OCI-LY7 (cell line): ENCODE measurements around the gene SLC1A7. TPM values are rescaled to one million over a fixed set of nuclear protein-coding genes. Genes with fewer than 3 reads are reported as not detected.

Source experiments
- BruUV-seq: library from RNA; stranded (reverse); fragments of 400-500 nt; replicated peaks from 2 replicates; lab custom pipeline; 2021; lab: Mats Ljungman, UMichigan
- CTCF ChIA-PET: fragments of 300-600 bp; sonication (Branson Sonifier 250); formaldehyde crosslinking; loops from one replicate; lab custom pipeline; 2022; ENCODE audit warnings: antibody characterized with exemption; ENCODE audit not compliant: unreplicated experiment; lab: Charles Lee
- POLR2A ChIA-PET: fragments of 300-600 bp; sonication (Branson Sonifier 250); formaldehyde crosslinking; loops from one replicate; lab custom pipeline; 2022; ENCODE audit warnings: antibody characterized with exemption; lab: Charles Lee
- DNase-seq: peaks from one replicate; pipeline ENCODE4 v3.0.0-alpha.2; 2015; ENCODE audit warnings: low spot score
- H2AFZ ChIP-seq: fragments of 200-600 bp; sonication (generic), shearing (Covaris generic); 2 replicates; pipeline ENCODE4 v1.6.1; 2014; ENCODE audit warnings: mild to moderate bottlenecking, antibody characterized with exemption, low read length, moderate library complexity
- H3K27ac ChIP-seq: fragments of 200-600 bp; sonication (generic); 2 replicates; pipeline ENCODE4 v1.5.1; 2014; ENCODE audit warnings: mixed run types, low read depth, mild to moderate bottlenecking, moderate library complexity, low read length, inconsistent platforms; ENCODE audit not compliant: poor library complexity, severe bottlenecking
- H3K36me3 ChIP-seq: fragments of 200-600 bp; sonication (generic); 2 replicates; pipeline ENCODE4 v1.6.1; 2014; ENCODE audit warnings: mild to moderate bottlenecking, antibody characterized with exemption, low read length, moderate library complexity, mixed read lengths; ENCODE audit not compliant: insufficient read depth
- H3K4me1 ChIP-seq: fragments of 200-600 bp; sonication (generic); 2 replicates; pipeline ENCODE4 v1.5.1; 2014; ENCODE audit warnings: mild to moderate bottlenecking, low read length; ENCODE audit not compliant: insufficient read depth, poor library complexity, severe bottlenecking
- H3K4me2 ChIP-seq: fragments of 200-600 bp; sonication (generic); 2 replicates; pipeline ENCODE4 v1.6.1; 2014; ENCODE audit warnings: mild to moderate bottlenecking, low read length
- H3K4me3 ChIP-seq: fragments of 200-600 bp; sonication (generic); 2 replicates; pipeline ENCODE4 v1.5.1; 2014; ENCODE audit warnings: mild to moderate bottlenecking, low read depth, low read length; ENCODE audit not compliant: poor library complexity, severe bottlenecking
- H3K79me2 ChIP-seq: fragments of 200-600 bp; sonication (generic); 2 replicates; pipeline ENCODE4 v1.6.1; 2016; ENCODE audit warnings: low read depth, mild to moderate bottlenecking, low read length, moderate library complexity, mixed read lengths; ENCODE audit not compliant: insufficient read depth
- H3K9me2 ChIP-seq: fragments of 200-600 bp; sonication (generic); 2 replicates; pipeline ENCODE4 v1.6.1; 2016; ENCODE audit warnings: mild to moderate bottlenecking, low read length, mixed read lengths; ENCODE audit not compliant: insufficient read depth
- H3K9me3 ChIP-seq: fragments of 200-600 bp; sonication (generic); 2 replicates; pipeline ENCODE4 v1.6.1; 2014; ENCODE audit warnings: mild to moderate bottlenecking, mixed run types, low read length, mixed read lengths
- H4K20me1 ChIP-seq: fragments of 200-600 bp; sonication (generic); 2 replicates; pipeline ENCODE4 v1.6.1; 2014; ENCODE audit warnings: mild to moderate bottlenecking, antibody characterized with exemption, low read length, moderate library complexity, mixed read lengths; ENCODE audit not compliant: insufficient read depth
- CTCF ChIP-seq: fragments of 200-600 bp; sonication (generic); conservative IDR thresholded peaks from 2 replicates; pipeline ENCODE4 v1.5.1; 2014; ENCODE audit warnings: mild to moderate bottlenecking, antibody characterized with exemption, low read length, moderate library complexity, mixed read lengths
- EZH2phosphoT487 ChIP-seq: fragments of 200-600 bp; sonication (generic); IDR thresholded peaks from 2 replicates; pipeline ENCODE4 v1.6.1; 2018; ENCODE audit warnings: low read depth, borderline replicate concordance, mild to moderate bottlenecking, mixed run types, antibody characterized with exemption, low read length, moderate library complexity, mixed read lengths
- intact Hi-C: fragments of 100-400 bp; cut with micrococcal nuclease; formaldehyde crosslinking; loops from one replicate; pipeline ENCODE4 v1.10.0; 2022; ENCODE audit not compliant: unreplicated experiment
- total RNA-seq, 2 experiments: library from RNA; depleted of rRNA in 1 of 2; stranded (reverse); fragments of >200 nt in 1 of 2; shearing (Covaris generic) in 1 of 2; gene quantifications; 2 replicates each; pipeline ENCODE4 v1.2.3, GENCODE V29; 2014 to 2022

SLC1A7 gene
- total RNA-seq, 2 experiments from 2014 or later, result not detected

- BruUV-seq, result no TSS peak
- intact Hi-C loops, result no loop called here
These were observed 12.4 kb downstream of the SLC1A7 start for GRCh38 chr1:53129891-53130597.

GRCh38 chr1:53128401-53128800 is 14.0 kb downstream of the SLC1A7 start:
- CTCF ChIA-PET, result no interaction called here
- Histone ChIP-seq H3K79me2 (no peaks in the 10 kb centered on the region), H3K9me3 (no peaks in the 10 kb centered on the region), H3K4me2 (no peak overlapping the region), H3K9me2 (no peaks in the 10 kb centered on the region), H3K4me1 (no peaks in the 10 kb centered on the region), H4K20me1 (no peaks in the 10 kb centered on the region), H2AFZ (no peak overlapping the region), H3K36me3 (no peaks in the 10 kb centered on the region), H3K27ac (no peak overlapping the region), H3K4me3 (no peak overlapping the region)
- TF ChIP-seq CTCF, result no peak
- no peak for TF ChIP-seq EZH2phosphoT487
- intact Hi-C loops, result no loop called here
- DNase-seq, result no peak
- POLR2A ChIA-PET, result interaction anchor here (0.7 kb wide), 1 partner anchor 64 kb away, joined by 3 read pairs; no protein-coding TSS in a partner anchor
- BruUV-seq, result no TSS peak

More at GRCh38 chr1:53129891-53130597, 12.4 kb downstream of the SLC1A7 start:
- TF ChIP-seq CTCF (no peak), EZH2phosphoT487 (no peak)
- Histone ChIP-seq H3K4me1 (no peaks in the 10 kb centered on the region), H3K4me3 (no peak overlapping the region), H4K20me1 (no peaks in the 10 kb centered on the region), H2AFZ (no peak overlapping the region), H3K9me2 (no peaks in the 10 kb centered on the region), H3K9me3 (no peaks in the 10 kb centered on the region), H3K4me2 (no peak overlapping the region), H3K79me2 (no peaks in the 10 kb centered on the region), H3K27ac (no peak overlapping the region), H3K36me3 (no peaks in the 10 kb centered on the region)
- ChIA-PET POLR2A (no interaction called here), CTCF (interaction anchor here (1.1 kb wide), 1 partner anchor 52 kb away, joined by 3 read pairs; no protein-coding TSS in a partner anchor)
- DNase-seq, result no peak

GRCh38 chr1:53127546-53127945 is 14.9 kb downstream of the SLC1A7 start:
- no peak for DNase-seq
- Histone ChIP-seq H3K79me2 (no peaks in the 10 kb centered on the region), H3K36me3 (no peaks in the 10 kb centered on the region), H3K9me2 (no peaks in the 10 kb centered on the region), H3K4me3 (no peak overlapping the region), H3K9me3 (no peaks in the 10 kb centered on the region), H3K4me1 (no peaks in the 10 kb centered on the region), H3K27ac (no peak overlapping the region), H4K20me1 (no peaks in the 10 kb centered on the region), H3K4me2 (no peak overlapping the region), H2AFZ (no peak overlapping the region)
- intact Hi-C loops, result no loop called here
- CTCF ChIA-PET, result no interaction called here
- BruUV-seq, result no TSS peak
- POLR2A ChIA-PET, result no interaction called here
- TF ChIP-seq CTCF (no peak), EZH2phosphoT487 (no peak)
